CD4-positive, alpha-beta T cell treated with Interleukin-2 at 100 ng/mL for 4 hours (primary cell): ENCODE data around the gene SETD7.

Source experiments
- DNase-seq: peaks from one replicate; pipeline ENCODE4 v3.0.0-alpha.2; 2020; ENCODE audit warnings: low spot score

SETD7 gene

DNA sequence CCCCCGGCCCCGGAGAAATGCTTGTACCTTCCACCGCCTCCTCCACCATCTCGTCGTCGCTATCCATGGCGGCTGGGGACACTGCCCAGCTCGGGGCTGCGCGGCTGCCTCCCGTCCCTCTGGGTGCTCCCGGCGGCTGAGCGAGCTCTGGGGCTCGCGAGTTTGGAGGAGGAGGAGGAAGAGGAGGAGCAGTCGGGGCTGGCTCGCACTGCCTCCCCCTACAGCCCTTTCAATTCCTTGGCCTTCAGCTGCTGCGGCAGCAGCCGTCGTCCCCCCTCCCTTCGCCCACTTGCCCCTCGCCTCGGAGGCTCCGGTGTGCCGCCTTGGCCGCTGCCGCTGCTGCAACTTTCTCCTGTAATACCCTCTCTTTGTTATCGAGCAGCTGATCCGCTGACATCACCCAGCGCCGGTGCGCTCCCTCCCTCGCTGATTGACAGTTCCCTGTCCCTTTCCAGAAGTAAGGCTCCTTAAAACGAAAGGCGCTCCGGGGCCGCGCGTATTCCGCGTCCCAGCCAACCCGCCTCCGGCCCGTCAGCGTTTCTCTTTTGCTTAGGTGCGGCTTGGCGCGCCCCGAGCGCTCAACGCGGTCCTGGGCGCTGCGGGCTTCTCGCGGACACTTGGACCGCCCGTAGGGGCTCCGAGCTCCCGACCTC lies at the start of gene SETD7:
Gene SETD7, minus strand, starts transcription at position 149 of the 653 bp plus-strand sequence. Its CDS starts 82 bp downstream, at position 67.
- DNase-seq, result peak; percentile 43

DNA sequence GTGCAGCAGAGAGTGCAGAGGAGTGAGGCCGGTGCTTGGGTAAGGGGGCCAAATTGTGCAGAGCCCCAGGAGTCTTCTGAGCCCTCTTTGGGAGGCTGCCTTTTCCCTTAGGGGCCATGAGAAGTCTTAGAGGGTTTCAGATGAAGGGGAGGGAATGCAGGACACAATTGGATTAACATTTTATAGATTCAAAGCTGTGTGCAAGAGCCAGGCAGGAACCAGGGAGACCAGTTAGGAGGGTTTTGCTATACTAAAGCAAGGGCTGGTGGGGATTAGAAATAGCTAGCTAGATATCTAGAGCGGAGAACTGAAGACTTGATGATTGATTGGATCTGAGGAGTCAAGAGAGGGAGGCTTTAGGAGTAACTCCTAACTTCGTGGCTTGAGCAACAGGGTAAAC lies 49.5 kb upstream of the SETD7 start:
- no peak for DNase-seq

DNA sequence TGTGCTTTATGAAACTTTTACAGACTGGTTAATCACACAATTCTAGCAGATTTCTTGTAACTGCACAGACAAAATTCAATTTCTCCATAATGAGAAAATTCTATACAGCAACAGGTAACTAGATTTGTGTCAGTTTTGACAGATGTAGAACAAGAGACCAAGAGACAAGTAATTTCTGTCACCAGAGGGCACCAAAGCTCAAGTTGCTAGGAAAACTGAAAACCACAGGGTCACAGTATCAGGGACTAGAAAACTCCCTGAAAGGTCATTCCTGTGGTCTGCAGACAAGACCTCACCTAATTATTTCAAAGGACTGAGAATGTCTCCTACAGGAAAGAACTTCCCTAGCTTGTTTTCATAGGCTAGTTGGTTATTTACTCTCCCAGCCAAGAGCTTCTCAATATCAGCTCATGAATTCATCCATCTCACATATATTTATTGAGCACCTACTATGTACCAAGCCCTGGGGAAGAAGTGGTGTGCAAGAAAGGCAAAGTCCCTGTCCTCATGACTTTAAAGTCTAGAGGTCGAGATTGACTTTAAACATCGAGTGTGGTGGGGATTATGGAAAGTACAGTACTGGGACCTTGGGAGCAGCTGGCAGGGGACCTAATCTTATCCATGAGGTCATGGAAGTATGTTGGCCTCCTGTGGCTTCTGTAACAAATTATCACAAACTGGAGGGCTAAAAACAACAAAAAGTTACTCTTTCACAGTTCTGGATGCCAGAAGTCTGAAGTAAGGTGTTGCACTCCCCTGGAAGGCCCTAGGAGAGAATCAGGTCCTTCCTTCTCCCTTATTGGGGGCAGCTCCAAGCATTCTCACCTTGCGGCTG lies 47.8 kb upstream of the SETD7 start:
- peak; percentile 53 for DNase-seq

DNA sequence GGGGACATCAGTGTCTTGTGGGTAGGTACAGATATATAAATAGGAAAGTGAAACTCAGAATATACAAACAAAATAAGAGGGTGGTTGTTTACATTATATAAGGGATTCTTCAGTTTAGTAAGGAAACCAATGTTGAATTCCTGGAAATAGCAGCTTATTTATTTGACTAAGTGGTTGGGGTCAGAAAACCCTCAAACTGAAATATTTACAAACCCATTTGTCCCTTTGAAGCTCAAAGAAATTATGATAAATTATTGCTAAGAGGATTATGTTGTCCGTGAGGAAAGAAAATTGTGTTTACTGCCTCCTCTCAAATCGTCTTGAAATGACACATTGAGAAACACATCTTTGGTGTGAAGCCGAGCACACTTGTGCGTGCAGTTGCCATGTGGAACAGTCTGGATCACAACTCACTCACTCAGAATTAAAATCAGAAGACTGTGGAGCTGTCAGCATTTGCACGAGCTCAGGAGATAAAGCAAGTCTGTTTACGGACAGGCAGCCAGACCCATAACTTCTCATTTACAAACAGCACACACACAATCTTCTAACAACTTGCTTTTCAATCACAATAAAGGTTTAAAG lies 46.8 kb upstream of the SETD7 start:
- DNase-seq, result no peak

DNA sequence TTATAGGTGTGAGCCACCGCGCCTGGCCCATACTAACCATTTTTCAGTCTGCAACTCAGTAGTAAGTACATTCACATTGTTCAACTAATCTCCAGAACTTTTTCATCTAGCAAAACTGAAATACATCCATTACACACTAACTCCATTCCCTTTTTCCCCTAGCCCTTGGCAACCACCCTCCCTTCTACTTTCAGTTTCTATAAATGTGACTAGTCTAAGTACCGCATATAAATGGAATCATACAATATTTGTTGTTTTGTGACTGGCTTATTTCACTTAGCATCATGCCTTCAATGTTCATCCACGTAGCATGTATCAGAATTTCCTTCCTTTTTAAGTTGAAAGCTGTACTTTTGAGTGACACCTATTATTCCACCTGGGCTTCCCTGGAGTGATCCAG lies 44.6 kb upstream of the SETD7 start:
- DNase-seq, result no peak

DNA sequence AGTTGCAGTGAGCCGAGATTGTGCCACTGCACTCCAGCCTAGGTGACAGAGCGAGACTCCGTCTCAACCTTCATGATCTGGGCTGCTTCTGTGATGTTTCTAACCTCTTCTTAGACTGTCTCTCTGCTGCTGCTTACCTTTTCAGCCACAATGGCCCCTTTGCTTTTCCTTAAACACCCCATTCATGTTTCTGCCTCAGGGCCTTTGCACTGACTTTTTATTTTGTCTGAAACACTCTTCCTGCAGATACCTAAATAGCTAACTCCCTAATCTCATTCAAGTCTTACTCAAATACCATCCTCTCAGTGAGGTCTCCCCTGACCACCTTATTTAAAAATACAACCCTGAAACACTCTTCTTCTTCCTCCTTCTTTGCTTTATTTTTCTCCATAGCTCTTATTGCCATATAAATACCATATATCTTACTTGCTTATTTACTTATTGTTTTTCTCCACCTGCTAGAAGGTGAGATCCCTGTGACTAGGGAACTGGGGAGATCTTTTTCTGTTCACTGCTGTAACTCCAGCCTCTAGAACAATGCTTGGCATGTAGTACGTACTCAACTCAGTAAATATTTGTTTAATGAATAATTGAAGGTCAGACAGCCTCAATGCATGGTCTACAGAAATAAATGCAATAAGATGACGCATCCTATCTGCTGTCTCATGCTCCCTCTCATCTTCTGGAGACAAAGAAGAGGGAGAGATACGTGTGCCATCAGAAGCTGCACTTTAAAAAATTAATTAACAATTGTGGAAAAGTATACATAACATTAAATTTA lies 43.8 kb upstream of the SETD7 start:
- no peak for DNase-seq

DNA sequence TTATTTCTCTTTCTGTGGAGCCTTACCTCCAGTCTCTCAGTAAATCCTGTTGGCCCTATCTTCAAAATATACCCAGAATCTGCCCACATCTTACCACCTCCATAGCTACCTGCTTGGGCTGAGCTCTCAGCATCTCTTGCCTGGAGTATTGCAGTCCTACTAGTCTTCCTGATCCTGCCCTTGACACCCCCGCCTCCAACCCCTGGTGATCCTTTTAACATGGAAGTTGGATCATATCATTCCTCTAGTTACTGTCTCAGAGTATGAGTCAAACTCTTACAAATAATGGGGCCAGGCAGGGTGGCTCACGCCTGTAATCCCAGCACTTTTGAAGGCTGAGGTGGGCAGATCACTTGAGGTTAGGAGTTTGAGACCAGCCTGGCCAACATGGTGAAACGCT lies 43.1 kb upstream of the SETD7 start:
- no peak for DNase-seq

DNA sequence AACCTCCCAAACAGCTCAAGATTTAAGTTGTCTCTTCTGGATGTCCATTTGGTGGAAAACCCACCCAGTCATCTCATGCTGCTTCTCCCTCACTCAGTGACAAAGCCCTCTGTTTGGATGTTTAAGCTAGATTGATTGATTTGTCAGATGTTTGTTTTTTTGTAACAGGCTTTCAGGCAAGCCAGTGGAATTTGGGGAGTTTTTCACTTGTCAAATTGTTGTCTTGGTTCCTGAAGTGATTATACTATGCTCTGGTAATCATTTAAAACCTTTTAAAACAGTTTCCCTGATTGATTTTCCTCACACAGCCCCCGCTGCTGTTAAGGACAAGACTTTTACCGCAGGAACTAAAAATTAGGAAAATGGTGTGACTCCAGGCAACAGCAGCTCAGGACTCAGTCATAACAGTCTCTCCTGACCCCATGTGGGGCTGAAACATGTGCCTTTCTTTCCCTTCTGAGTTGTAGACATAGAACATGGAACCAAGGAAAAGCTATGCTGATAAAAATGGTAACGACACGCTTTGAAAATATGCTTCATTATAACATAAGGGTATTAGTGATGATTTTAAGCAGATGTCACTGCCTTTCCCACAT lies 40.8 kb upstream of the SETD7 start:
- no peak for DNase-seq

DNA sequence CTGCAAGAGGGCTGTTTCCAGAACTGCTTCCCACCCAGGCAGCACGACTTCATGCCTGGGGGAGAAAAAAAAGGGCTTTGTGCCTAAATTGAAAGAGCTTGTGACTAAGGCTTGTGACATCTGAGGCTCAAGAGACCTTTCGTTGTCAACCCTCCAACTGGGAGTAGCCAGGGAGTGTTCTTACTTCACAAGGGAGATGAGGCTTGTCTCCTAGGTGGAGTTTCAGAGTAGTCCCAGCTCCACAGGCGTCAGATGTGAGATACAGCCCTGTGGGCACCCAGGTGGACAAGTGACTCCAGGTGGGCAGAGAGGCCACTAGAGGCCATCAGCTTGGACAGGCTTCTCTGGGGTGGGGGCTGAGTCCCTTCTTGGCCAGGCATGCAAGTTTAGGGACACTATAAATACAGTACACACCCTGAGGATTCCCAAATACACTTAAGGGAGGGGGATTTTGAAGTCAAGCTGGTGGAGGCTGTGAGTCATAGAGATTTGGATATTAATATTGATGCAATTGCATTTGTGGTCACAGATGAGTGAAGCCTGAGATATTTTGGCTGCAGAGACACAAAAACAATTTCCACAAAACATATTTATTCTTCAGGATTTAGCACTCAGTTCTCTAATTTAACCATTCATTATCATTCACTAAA lies 40.1 kb upstream of the SETD7 start:
- DNase-seq, result no peak

DNA sequence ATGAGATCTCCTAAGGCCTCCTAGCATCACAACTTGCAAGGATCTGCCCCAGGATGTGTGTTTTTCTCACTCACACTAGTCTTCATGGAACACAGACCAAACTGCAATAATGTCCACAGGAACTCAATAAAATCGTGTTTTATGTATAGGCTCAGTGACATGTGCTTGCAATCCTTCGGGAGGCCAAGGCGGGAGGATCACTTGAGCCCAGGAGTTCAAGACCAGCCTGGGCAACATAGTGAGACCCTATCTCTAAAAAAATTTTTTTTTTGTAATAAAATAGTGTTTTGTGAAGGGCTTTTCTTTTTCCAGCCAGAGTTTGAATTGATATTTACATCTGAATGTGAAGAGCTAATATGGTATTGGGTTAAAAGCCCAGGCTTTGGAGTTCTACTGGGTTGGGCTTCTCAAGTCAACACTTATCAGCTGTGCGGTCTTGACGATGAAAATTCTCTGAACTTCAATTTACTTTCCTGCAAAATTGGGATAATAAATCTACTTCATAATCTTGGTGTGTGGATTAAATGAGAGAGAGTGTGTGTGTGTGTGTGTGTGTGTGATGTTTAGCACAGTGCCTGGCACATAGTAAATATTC lies 38.7 kb upstream of the SETD7 start:
- DNase-seq, result no peak

DNA sequence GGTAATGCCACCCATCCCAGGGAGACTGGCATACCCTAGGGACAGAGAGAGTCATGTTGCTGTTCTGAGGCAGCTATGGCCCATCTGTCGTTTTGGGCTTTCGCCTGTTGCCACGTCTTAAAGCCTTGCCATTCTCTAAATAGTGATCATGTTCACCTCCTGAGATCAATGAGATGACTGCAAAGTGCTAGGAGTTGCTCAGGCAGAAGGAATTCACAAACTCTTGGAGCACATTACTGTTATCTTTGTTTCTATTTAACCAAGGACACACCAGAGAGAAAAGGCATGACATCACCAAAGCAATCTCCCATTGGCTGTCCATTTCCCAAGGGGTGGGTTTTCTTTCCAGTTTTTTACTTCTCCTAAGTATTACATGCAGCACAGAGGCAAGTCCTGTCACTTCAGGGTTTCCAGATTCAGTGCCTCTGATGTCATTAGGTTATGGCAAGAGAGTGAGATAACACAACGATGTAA lies 37.1 kb upstream of the SETD7 start:
- DNase-seq, result no peak

DNA sequence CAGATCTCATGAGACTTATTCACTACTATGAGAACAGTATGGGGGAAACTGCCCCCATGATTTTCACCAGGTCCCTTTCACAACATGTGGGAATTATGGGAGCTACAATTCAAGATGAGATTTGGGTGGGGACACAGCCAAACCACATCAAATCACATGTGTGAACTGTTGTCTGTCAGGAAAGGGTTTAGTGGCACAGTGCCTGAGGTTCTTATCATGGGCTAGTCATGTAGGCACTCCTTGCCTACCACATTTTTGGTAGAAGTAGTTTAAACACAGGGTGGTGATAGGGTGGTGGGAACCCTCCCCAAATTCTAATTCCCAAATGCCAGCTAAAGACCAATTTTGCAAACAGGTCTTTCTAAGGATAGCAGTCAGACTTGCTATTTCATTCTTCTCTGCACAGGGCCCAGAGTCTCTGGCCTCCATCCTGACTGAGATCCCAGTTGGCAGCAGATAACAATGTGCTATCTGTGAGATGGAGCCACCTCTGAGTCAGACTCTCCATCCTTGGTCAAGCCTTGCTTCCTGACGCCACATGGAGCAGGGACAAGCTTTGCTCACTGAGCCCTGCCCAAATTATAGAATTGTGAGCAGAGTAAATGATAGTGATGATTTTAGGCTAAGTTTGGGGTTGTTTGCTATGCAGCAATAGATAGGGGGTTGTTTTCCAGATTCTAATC lies 33.5 kb upstream of the SETD7 start:
- no peak for DNase-seq

DNA sequence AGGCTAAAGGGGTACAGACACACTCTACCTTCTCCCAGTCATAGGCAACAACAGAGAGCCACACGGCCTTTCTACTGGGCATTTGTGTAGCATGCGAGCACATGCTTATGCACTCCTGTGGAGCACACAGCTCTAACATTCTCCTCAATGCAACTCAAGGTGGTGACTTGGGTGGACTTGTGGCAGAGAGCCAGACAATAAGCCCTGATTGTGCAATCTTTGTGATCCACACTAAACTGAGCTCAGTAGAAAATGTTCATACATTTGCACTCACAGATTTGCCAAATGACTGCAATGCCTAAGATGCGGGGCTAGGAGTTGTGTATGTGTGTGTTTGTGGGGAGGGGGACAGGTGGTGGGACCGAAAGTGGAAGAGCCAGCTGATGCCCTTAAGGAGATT lies 31.4 kb upstream of the SETD7 start:
- DNase-seq, result no peak

DNA sequence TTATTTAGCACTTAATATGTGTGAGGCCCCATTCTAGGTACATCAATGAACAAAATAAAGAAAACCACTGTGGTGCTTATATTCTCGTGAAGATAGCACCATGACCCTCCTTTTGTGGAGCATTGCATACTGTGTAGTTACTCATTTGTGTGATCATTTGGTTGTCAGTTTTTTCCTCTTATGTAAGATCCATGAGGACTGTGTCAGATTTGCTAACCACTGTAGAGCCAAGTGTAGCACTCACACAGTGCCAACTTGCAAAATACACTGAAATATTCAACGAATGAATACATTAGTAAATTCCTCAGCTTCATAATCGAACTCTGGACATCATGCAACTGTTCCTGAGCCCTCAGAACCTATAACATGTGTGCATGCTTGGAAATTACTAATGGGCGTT lies 29.5 kb upstream of the SETD7 start:
- DNase-seq, result no peak

DNA sequence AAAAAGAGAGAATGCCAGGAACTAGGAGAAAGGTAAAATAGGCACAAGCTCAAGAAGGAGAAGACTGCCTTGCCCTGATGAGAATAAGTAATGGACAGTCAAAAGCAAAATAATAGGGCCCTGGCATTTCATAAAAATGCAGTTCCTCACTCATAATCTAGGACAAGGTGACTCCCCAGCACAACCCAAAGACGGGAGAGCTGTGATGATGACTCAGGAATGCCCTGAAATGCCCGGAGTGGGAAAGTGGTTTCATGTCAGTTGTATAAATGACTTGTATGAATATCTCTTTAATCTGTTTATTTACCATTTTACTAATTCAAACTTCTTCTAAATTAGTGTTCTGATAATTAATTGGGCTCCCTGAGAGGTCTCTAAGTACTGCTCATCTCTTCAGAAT lies 28.8 kb upstream of the SETD7 start:
- no peak for DNase-seq

DNA sequence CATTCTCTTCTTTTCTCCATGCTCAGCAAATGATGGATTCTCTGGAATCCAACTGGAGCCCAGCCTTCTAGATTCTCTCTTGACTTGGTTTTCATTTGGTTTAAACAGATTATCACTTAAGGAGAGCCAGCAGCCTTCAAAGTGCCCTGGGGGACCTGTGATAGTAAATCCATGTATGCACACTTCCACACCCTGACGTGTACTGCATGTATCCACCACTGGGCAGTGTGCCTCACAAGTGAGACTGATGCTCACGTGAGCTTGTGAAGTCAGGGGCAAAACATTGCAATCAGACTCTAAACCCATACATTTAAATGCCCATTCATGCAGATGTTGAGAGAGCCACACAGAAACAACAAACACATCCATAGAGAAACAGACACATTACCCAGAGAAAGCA lies 28.0 kb upstream of the SETD7 start:
- DNase-seq, result no peak

DNA sequence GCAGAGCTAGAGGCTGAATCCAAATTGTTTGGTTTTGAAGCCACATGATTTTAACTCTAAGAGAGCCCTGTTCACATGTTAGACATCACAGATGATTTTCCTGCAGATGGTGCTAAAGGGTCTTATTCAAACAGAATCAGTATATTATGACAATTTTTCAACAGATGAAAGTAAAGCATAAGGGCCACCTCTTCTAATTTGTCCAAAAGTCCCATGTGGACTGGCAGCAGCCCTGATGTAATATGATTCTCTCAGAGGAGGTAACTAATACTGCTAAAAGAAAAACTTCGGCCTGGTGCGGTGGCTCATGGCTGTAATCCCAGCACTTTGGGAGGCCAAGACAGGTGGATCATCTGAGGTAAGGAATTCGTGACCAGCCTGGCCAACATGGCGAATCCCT lies 26.0 kb upstream of the SETD7 start:
- DNase-seq, result no peak

DNA sequence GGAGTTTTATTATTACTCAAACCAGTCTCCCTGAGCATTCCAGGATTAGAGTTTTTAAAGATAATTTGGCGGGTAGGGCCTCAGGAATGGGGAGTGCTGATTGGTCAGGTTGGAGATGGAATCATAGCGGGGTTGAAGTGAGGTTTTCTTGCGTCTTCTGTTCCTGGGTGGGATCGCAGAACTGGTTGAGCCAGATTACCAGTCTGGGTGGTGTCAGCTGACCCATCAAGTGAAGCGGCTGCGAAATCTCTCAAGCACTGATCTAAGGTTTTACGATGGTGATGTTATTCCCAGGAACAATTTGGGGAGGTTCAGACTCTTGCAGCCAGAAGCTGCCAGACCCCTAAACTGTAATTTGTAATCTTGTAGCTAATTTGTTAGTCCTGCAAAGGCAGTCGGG lies 25.1 kb upstream of the SETD7 start:
- DNase-seq, result no peak

DNA sequence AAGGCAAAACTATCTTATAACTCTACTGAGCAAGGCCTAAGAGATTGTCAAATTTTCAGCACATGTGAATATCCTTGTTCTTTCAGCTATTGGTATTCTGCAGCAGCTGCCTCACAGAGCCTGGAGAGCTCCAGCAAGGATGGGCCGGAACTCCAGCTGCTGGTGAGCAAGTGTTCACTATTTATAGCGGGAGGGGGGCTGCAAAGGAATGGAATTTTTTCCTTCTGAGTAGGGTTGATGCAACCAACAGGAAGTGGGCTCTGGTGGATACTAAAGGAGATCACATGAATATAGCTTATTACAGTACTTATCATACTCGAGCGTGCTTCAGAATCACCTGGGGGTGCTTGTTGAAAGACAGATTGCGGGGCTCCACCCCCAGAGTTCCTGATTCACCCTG lies 20.2 kb upstream of the SETD7 start:
- no peak for DNase-seq

DNA sequence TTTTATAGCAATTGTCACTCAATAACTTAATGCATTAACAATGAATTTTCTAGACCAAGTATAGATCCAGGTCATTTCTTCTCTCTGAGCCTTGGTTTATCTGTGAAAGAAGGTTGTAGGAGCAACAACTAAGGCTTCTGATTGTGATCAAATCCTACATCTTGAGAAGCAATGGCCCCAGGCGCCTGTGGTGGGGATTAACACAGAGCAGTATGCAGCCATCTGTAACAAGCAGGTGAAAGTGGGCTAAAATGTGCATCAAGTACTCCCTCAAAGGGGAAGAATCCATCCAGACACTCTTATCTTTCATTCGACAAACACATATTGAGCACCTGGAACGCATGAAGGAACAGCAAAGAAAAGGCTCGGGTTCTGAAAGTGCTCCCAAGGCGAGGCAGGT lies 19.1 kb upstream of the SETD7 start:
- no peak for DNase-seq

DNA sequence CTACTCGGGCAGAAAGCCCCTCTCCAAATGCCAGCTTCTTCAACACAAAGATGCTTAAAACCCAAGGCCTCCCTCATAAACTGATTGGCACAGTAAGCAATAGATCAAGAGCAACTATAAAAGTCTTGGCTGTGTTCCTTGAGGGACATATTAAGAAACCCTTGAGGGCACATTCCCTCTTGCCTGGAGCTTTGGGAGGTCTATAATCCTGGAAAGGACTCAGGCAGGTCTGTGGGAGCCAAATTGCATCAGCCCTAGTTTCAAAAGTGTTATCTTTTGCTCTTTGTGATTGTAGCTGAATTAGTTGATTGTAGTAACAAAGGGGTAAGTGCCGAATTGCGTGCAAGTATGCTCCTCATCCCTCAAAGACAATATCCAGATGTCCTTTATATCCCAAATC lies 18.6 kb upstream of the SETD7 start:
- no peak for DNase-seq
